Measurements from ENCODE around the gene IFRD2.

- no peak for TF ChIP-seq CTCF (conservative IDR thresholded peaks at IDR 0.05 in 1 of 2, IDR thresholded peaks at IDR 0.05 in 1 of 2; ENCODE audit: low read depth in 1 of 2, low read length in 2 of 2)
- no peak for TF ChIP-seq EZH2 (IDR thresholded peaks at IDR 0.05; ENCODE audit: low read length, missing control alignments)
These were observed 37.0 kb downstream of the IFRD2 start for GRCh38 chr3:50255251-50255615.
